H1 (cell line): ENCODE measurements around the gene TECPR2.

ENCODE experiments used
- BACH1 ChIP-seq: IDR thresholded peaks from 2 replicates; pipeline ENCODE4 v1.6.1; 2012; ENCODE audit warnings: low read length, improper control_type of control experiment
- BCL11A ChIP-seq, 2 experiments: IDR thresholded peaks; one replicate each; pipeline ENCODE4 v1.6.1; 2011; ENCODE audit warnings: low read depth in 2 of 2, low read length in 2 of 2, mild to moderate bottlenecking in 2 of 2
- CBX5 ChIP-seq: fragments of 300-800, 300-1000 bp; sonication (generic); IDR thresholded peaks from 2 replicates; pipeline ENCODE4 v1.7.1; 2016; ENCODE audit warnings: antibody characterized with exemption, low read length, low read depth
- FOSL1 ChIP-seq: IDR thresholded peaks from 2 replicates; pipeline ENCODE4 v1.6.1; 2011; ENCODE audit warnings: mild to moderate bottlenecking, low read depth, low read length, moderate library complexity; ENCODE audit not compliant: insufficient read depth
- POLR2A ChIP-seq, 2 experiments: IDR thresholded peaks; 1 replicate in 1 of 2; 2 replicates in 1 of 2; pipeline ENCODE4 v1.6.1; 2011; ENCODE audit warnings: low read depth in 2 of 2, low read length in 2 of 2, mild to moderate bottlenecking in 2 of 2; ENCODE audit errors: control extremely low read depth in 1 of 2
- SP1 ChIP-seq: IDR thresholded peaks from 2 replicates; pipeline ENCODE4 v1.6.1; 2011; ENCODE audit warnings: low read depth, low read length
- ZNF274 ChIP-seq: IDR thresholded peaks from 2 replicates; pipeline ENCODE4 v1.7.0; 2012; ENCODE audit warnings: low read length, borderline replicate concordance; ENCODE audit errors: extremely low read depth
- TF ChIP-seq, protein P1 (sequence below), 3 experiments: IDR thresholded peaks; 1 replicate in 2 of 3; 2 replicates in 1 of 3; pipeline versions ENCODE4 v1.5.1 to v1.6.1; 2011; ENCODE audit warnings: low read length in 3 of 3, mild to moderate bottlenecking in 3 of 3, inconsistent platforms in 2 of 3, low read depth in 1 of 3, moderate library complexity in 1 of 3; ENCODE audit not compliant: insufficient read depth in 1 of 3; ENCODE audit errors: control extremely low read depth in 1 of 3
- TF ChIP-seq, protein P2 (sequence below): IDR thresholded peaks from 2 replicates; pipeline ENCODE4 v1.6.1; 2011; ENCODE audit warnings: low read length, improper control_type of control experiment

DNA sequence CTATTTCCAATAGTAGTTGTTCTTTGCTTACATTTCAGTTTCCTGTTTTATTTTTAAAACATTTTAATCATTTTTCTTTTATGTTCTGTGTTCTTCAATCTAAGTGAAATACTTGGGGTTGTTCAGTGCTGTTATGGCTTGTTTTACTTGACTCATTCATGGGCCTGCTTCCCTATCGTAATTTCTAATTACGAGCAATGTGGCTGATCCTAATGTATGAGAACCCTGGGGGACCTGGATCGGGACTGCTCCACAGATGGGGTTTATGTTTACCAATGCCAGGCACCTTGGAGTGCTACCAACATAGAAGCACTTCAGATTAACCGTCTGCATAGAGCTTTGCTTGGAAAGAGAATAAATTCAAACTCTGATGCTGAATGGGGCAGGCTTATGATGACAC, 29.8 kb downstream of the TECPR2 start:
- TF ChIP-seq, protein P1, sequence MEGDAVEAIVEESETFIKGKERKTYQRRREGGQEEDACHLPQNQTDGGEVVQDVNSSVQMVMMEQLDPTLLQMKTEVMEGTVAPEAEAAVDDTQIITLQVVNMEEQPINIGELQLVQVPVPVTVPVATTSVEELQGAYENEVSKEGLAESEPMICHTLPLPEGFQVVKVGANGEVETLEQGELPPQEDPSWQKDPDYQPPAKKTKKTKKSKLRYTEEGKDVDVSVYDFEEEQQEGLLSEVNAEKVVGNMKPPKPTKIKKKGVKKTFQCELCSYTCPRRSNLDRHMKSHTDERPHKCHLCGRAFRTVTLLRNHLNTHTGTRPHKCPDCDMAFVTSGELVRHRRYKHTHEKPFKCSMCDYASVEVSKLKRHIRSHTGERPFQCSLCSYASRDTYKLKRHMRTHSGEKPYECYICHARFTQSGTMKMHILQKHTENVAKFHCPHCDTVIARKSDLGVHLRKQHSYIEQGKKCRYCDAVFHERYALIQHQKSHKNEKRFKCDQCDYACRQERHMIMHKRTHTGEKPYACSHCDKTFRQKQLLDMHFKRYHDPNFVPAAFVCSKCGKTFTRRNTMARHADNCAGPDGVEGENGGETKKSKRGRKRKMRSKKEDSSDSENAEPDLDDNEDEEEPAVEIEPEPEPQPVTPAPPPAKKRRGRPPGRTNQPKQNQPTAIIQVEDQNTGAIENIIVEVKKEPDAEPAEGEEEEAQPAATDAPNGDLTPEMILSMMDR (IDR thresholded peaks at IDR 0.05; ENCODE audit: control extremely low read depth in 1 of 3, insufficient read depth in 1 of 3, low read depth in 1 of 3, low read length in 3 of 3), result no peak
- TF ChIP-seq ZNF274 (no peak), FOSL1 (no peak), BCL11A (IDR thresholded peaks at IDR 0.05; ENCODE audit: low read depth in 2 of 2, low read length in 2 of 2) (no peak), BACH1 (no peak), SP1 (no peak), POLR2A (IDR thresholded peaks at IDR 0.05; ENCODE audit: control extremely low read depth in 1 of 2, low read depth in 2 of 2, low read length in 2 of 2) (no peak), CBX5 (no peak)
- TF ChIP-seq, protein P2, sequence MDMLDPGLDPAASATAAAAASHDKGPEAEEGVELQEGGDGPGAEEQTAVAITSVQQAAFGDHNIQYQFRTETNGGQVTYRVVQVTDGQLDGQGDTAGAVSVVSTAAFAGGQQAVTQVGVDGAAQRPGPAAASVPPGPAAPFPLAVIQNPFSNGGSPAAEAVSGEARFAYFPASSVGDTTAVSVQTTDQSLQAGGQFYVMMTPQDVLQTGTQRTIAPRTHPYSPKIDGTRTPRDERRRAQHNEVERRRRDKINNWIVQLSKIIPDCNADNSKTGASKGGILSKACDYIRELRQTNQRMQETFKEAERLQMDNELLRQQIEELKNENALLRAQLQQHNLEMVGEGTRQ, result no peak
